NOMO-1 treated with dmso at 0.1 percent for 144 hours (cell line): ENCODE data around the gene PQBP1.
"Not testable (repeated sequence)": the region's sequence is repeated elsewhere in the genome, so short reads cannot be mapped to it uniquely, and the experiment has no call there.

Experiments used
- DNase-seq: peaks from one replicate; lab custom pipeline; 2025; ENCODE audit not compliant: unreplicated experiment; lab: John Stamatoyannopoulos, UW

Gene PQBP1, protein sequence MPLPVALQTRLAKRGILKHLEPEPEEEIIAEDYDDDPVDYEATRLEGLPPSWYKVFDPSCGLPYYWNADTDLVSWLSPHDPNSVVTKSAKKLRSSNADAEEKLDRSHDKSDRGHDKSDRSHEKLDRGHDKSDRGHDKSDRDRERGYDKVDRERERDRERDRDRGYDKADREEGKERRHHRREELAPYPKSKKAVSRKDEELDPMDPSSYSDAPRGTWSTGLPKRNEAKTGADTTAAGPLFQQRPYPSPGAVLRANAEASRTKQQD

DNA sequence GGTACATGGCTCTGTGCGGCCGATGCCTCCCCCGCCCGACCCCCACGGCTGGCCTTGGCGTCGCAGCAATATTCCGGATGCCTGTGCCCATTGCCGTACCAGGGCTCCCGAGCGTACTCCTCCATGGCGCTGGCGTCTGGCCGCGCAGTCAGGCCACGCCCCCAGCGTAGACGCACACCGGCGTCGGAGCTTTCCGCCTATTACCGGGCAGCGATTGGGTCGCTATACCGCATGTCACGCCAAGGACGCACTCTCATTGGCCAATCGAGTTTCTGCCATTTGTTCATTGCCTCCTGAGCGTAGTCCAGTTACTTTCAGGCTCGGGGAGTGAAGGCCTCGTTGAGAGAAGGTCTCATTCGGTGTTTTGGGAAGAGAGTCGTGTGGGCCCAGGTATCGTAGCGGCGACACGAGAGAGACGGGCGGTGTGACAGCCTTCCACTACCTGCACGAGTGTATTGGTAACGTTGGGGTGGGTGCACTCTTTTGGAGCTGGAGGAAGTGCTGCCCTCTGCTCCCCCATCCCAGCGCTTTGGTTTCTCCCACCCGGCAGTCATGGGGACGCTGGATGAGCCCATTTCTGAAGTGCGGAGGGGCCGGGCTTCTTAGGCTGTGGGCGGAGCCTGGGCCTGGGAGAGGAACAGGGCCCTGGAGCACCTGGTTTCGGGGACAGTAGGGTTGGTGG lies at the start of gene PQBP1, which contains the start of gene TIMM17B:
Gene PQBP1, plus strand, starts transcription at position 306 of the 682 bp plus-strand sequence. CDS start 580 bp downstream, outside the sequence.
Gene TIMM17B, minus strand, starts transcription at position 144 of the 682 bp plus-strand sequence. Its CDS starts 19 bp downstream, at position 125.
- peak; percentile 87 for DNase-seq

DNA sequence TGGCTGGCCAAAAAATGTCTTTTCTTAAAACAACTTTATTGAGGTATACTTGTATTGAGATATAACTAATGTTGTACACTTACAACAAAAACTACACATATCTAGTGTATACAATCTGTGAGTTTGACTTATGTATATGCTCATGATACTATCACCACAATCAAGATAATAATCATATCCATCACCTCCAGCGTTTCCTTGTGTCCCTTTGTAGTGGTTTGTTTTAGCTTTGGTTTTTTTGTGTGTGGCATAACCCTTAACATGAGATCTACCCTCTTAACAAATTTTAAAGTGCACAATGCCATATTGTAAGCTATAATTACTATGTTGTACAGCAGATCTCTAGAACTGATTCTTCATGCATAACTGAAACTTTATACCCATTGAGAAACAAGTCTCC lies 48.9 kb upstream of the PQBP1 start:
- no peak for DNase-seq

DNA sequence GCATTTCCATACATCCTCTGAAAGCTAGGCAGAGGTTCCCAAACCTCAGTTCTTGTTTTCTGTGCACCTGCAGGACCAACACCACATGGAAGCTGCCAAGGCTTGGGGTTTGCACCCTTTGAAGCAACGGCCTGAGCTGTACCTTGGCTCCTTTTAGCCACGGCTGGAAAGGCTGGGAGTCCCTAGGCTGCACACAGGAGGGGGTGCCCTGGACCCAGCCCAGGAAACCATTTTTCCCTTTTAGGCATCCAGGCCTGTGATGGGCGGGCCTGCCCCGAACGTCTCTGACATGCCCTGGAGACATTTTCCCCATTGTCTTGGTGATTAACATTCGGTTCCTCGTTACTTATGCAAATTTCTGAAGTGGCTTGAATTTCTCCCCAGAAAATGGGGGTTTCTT lies 44.9 kb upstream of the PQBP1 start:
- DNase-seq = no peak

DNA sequence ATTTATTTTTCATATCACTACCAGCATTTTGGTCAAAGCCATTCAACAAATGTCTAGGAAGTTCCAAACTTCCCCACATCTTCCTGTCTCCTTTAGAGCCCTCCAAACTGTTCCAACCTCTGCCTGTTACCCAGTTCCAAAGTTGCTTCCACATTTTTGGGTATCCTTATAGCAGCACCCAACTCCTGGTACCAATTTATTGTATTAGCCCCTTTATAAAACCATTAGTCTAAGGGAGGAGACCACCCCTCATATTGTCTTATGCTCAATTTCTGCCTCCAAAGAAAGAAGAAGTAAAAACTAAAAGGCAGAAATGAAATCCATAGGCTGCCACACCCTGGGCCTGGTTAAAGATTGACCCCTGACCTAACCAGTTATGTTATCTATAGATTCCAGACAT lies 44.2 kb upstream of the PQBP1 start:
- not testable (repeated sequence) for DNase-seq

DNA sequence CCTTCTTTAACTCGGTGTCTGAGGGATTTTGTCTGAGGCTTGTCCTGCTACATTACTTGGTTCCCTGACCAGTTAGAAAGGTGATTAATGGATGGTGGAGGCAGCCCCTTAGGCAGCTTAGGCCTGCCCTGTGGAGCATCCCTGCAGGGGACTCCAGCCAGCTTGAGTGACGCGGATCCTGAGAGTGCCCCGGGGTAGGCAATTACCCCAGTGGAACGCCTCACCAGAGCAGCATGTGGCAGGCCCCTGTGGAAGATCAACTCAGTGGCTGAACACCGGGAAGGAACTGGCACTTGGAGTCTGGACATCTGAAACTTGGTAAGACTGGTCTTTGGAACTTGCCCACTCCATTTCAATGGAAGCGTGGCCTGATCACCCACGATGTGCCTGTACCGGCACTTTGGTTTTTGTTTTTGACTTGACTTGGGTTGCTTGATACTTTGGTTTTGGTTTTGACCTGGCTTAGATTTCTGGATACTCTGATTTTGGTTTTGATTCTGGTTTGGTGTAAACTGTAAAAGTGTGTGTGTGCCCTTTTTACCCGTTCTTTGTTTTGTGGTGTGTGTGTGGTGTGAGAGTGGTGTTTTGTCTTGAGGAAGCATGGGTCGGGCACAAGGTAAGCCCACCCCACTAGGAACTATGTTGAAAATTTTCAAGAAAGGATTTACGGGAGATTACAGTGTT lies 43.5 kb upstream of the PQBP1 start:
- DNase-seq = not testable (repeated sequence)

DNA sequence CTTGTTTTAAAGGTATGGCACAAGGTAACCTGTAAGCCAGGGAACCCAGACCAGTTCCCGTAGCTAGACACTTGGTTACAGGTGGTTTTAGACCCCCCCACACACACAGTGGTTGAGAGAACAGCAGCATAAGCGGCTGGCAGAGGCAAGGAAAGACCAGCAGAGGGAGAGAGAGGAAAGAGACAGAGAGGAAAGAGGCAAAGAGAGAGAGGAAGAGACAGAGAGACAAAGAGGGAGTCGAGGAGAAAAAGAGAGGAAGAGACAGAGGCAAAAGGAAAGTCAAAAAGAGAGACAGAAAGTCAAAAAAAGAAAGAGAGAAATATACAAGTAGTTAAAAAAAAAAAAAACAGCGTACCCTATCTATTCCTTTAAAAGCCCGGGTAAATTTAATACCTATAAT lies 42.8 kb upstream of the PQBP1 start:
- DNase-seq = no peak

DNA sequence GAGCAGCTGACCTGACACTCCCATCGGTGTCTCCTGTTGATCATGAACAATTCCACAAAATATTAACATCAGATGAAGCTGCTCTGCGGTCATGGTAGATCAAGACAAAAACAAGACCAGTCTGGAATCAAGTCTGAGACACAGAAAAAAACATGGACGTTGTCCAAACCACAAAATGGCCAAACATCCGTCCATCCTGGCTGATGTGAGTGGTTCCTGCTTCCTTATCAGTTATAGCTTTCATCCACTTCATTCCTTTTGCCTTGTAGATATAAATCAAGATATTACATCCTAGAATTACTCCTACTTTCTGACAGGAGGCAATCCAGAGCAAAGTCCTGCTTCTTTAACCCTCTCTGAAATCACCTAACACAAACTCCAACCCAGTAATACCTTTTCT lies 33.5 kb upstream of the PQBP1 start:
- DNase-seq = no peak

DNA sequence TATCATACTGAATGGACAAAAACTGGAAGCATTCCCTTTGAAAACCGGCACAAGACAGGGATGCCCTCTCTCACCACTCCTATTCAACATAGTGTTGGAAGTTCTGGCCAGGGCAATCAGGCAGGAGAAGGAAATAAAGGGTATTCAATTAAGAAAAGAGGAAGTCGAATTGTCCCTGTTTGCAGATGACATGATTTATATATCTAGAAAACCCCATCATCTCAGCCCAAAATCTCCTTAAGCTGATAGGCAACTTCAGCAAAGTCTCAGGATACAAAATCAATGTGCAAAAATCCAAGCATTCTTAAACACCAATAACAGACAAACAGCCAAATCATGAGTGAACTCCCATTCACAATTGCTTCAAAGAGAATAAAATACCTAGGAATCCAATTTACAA lies 25.7 kb upstream of the PQBP1 start:
- not testable (repeated sequence) for DNase-seq

DNA sequence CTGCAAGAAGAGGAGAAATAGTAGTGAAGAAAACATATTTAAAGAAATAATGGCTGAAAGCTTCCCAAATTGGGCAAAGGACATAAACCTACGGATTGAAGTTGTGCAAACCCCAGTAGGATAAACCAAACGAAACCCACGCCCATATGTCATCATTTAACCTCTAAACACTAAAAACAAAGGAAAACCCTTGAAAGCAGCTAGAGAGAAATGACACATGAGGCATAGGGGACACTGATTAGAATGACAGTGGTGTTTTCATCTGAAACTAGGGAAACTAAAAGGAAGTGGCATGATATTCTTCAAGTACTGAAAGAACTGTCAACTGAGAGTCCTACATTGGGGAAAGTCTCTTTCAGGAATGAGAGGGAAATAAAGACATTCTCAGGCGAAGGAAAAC lies 20.8 kb upstream of the PQBP1 start:
- not testable (repeated sequence) for DNase-seq

DNA sequence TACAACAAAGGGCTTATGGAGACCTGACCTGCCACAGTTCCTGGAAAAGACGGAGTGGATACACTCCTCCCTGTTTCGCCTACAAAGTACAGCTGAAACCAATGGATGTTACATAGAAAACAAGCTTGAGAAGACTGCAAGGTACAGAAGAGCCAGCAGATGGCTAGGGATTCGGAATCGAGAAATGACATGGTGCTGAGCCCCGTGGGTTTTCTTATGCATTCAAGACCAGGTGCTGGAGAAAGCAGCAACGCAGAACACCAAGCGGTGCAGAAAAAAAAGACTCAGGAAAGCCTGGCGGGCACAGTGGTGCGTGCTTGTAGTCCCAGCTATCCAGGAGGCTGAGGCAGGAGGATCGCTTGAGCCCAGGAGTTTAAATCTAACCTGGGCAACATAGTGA lies 14.0 kb upstream of the PQBP1 start:
- DNase-seq = no peak

DNA sequence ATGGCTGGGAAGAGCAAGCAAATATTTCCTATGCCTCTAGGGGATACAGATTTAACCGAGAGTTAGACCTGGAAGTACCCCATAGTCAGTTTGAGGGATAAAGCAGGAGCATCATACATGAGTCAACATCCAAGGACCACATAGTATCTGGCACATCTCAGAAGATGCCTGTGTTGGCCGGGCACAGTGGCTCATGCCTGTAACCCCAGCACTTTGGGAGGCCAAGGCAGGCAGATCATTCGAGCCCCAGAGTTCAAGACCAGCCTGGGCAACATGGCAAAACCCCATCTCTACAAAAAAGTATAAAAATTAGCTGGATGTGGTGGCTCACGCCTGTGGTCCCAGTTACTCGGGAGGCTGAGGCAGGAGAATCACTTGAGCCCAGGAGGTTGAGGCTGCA lies 11.1 kb upstream of the PQBP1 start:
- DNase-seq = not testable (repeated sequence)

DNA sequence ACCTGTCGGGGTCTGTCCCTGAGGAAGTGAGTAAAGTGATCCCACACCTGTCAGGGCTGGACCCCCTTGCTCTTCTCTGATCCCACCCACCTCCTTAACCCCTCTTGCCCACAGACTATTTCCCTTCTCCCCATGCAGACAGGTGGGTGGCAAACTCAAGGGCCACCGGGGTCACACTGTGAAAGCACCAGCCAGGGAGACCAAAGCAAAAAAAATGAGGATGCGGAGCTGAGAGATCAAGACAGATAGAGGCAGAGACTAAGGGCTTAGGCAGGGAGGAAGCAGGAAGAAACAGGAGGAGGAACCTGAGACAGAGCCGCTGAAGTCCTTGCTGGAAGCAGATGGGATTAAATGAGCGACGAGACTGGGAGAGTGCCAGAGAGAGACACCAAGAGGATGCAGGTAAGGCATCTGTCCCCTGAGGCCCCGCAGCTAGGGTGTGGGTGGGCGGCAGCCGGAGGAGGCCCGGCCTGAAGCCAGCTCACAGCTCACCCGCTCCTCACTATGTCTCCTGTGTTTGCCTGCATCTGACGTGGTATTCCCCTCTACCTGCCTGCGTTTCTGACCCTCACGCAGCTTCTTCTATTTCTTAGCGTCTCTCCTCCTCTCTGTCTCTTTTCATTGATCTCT lies 7.3 kb upstream of the PQBP1 start:
- no peak for DNase-seq

DNA sequence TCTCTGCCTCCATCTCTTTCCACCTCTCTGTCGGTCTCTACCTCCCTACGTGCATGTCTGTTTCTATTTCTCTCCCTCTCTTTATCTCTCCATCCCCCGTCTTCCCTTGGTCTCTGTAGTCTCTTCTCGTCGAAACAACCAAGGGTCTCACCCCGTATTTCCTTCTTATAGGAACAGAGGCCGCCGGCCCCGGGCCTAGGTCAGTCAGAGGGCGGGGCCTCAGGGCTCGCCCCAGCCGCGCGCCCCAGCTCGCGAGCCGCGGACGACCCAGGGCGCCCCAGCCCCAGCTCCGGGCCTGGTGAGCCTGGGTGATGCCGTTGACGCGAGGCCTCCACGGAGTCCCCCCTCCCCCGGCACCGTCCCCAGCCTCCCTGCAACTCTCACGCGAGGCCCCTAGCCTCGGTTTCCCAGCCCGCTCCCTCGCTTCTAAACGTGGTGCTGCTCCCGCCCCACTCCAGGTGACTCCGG lies 6.8 kb upstream of the PQBP1 start:
- DNase-seq = no peak

DNA sequence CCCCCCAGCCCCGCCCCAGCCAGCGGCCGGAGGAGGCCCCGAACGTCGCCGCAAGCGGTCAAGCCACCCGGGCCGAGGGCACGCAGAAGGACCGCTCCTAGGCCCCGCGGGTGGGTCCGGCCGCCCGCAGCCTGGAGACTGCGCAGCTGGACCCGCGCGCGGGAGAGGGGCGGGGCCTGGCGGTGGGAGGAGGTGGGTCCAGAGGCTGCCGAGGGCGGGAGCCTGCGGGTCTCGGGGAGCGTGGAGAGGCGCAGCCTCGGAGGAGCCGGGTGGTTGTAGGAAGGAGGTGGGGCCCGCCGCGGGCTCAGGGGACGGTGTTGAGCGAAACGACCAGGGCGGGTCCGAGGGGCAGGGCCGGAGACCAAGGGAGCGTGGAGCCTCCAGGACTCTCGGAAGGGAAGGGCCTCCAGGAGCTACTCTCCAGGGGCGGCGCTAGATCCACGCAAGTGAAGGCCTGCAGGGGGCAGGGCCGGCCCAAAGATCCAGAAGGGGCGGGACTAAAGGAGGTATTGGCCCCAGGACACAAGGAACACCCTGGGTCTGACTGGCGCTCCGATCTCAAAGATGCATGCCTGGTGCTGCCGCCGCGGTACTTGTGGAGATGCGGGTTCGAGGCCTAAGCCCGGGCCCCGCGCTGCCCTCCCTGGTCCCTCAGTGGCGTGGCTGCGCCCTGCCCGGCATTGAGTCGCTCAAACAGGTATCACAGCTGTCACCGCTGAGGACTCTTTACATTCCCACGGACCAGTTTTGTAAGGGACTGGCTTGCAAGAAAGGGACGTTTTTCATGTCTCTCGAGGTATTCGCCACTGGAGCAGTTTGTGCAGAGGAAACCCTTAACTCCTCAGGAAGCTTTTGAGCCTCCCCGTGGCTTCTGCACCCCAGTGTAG lies 6.1 kb upstream of the PQBP1 start:
- peak; percentile 78 for DNase-seq

DNA sequence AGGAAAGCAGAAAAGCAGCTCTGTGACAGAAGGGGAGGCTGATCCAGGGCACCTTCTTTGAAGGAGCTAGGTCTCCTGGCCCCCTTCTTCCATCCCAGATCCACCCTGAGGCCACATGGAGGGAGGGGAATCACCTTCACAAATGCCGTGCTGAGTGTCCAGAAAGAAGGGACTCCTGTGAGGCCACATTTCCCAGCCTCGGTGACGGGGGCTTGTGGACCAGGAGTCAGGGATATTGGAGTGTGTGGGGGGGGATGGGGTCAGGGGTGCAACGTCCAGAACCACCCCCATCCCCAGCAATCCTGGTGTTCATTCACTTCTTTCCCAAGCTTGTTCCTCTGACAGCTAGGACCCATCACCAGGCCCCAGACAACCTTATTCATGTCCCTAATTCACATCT lies 4.8 kb upstream of the PQBP1 start:
- no peak for DNase-seq

DNA sequence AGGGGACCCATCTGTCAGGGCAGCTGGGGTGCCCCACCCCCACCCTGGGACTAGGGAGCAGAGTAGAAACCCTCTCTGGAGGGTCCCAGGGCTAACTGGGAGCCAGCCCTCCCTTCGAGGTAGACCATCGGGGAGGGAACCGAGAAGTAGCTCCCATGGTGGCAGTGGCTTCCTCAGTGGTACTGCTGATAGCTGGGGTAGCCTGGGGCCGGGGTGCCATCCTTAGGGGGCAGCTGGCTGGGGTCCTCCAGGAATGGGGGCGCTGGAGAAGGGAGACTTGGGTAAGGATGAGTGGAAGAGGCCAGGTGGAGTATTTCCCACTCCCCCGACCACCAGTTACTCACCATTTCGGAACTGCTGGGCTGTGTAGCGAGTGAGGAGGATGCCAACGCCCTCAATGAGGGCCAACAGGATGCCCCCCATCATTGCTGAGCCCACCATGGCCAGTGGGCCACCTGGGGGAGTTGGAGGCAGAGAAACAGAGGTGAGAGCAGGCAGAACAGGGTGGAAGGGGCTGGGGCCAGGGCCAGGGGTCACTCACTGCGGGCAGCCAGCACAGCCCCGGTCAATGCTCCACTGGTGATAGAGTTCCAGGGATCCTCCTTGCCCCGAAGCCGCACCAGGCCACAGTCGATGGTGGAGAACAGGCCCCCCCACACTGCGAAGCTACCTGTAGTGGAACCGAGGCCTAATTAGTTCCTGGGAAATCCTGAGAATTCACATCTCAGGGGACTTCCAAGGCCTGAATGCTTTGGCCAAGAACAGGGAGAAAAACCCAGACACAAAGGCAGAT lies 4.0 kb upstream of the PQBP1 start:
- no peak for DNase-seq

DNA sequence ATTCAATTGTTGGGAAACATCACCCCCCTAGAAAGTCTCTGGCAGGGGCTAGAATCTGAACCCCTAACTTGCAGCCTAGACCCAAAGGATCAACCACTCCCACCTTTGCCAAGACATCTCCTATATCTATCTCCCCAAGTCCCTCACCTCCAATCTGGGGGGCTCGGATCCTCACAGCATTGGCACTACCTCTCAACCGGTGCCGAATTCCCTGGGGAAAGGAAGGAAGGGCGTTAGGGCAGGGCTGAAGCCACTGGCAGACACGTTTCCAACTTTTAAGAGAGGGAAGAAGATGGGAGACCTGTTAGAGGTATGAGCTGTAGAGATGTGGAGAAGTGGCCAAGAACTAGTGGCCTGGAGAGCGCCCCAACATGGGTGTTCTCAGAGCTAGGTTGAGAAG lies 2.8 kb upstream of the PQBP1 start:
- DNase-seq = no peak

DNA sequence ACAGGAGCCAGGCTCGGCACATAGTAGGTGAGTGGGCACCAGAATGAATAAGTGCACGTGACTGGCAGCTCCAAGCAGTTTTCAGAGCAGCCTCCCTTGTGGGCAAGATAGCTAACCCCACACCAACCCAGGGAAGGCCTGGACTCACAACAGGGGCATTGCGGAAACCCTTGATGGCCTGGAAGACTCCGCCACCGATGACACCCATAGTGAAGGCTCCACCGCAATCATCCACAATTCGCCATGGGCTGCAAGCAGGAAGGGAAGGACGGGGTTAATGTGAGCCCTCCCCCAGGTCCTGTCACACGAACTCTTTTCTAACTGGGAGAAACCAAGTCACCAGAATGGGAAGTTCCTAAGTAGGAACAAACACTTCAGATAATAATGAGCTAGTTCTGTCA lies 1.1 kb upstream of the PQBP1 start:
- no peak for DNase-seq

DNA sequence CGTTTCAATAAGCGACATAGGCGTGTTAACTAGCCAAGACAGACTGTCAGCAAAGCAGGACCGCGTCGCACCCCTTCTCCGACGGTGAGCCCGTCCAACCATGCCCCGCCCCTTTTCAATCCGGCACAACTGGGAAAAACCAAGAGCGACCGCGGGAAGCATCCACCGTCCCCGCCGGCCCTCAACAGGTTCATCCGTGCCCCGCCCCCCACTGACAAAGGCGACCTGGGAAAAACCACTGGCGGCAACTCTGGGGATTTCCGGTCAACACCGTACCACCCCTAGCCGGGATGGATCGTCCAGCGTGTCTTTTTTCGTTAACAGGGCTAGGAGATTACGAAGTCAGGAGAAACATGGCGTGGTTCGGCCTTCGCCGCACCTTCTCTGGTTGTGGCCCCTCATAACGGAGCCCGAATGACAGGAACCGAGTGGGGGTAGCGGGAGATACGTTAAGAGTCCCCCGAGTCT lies 539 bp upstream of the PQBP1 start:
- no peak for DNase-seq

DNA sequence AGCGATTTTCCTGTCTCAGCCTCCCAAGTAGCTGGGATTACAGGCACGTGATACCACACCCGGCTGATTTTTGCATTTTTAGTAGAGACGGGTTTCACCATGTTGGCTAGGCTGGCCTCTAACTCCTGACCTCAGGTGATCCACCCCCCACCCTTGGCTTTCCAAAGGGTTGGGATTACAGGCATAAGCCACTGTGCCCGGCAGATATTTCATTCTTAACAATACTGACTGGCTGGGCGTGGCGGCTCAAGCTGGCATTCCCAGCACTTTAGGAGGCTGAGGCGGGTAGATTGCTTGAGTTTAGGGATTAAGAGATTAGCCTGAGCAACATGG lies 1.3 kb downstream of the PQBP1 start:
- DNase-seq = no peak
